Measurements from ENCODE around the gene HECA. TPM values are rescaled to one million over a fixed set of nuclear protein-coding genes. Genes with fewer than 3 reads are reported as not detected.
"Not testable (repeated sequence)": the region's sequence is repeated elsewhere in the genome, so short reads cannot be mapped to it uniquely, and the experiment has no call there.

The HECA gene
- total RNA-seq, 1 experiment from 2014 or later = 10.7 TPM

DNA sequence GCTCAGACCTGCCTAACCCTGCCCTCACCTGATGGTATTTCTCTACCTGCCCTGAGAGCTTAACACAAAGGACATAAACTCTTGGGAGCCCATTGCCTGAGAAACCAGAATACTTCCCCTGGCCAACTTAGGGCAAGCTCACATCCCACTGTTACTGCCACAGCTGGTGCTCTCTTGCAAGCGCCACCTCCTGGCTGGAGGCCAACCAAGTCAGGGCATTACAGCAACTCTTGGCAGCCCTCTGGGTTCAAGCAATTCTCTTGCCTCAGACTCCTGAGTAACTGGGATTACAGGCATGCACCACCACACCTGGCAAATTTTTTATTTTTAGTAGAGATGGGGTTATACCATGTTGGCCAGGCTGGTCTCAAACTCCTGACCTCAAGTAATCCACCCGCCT, 70.1 kb downstream of the HECA start:
- H3K27me3 ChIP-seq (ENCODE audit: insufficient read depth, low read length) = no peaks in the 10 kb centered on the region
- no peak overlapping the region for H3K9ac ChIP-seq (ENCODE audit: low read length)
- H4K20me1 ChIP-seq (ENCODE audit: insufficient read depth) = no peaks in the 10 kb centered on the region
- no peak overlapping the region for H2AFZ ChIP-seq (ENCODE audit: low read depth, low read length, poor library complexity, severe bottlenecking)
- H3K9me3 ChIP-seq (ENCODE audit: control insufficient read depth in 1 of 2, insufficient read depth in 1 of 2, low read depth in 1 of 2, low read length in 2 of 2) = no peaks in the 10 kb centered on the region
- H3K4me2 ChIP-seq (ENCODE audit: low read length) = no peak overlapping the region
- no peaks in the 10 kb centered on the region for H3K9me2 ChIP-seq (ENCODE audit: insufficient read depth)
- POLR2A ChIA-PET = no interaction called here
- CTCF ChIA-PET = no interaction called here
- no peak overlapping the region for H3K27ac ChIP-seq (ENCODE audit: low read depth, low read length)
- DNase-seq (ENCODE audit: low read depth, low spot score) = no peak
- no peak for ATAC-seq
- no TSS peak for BruUV-seq (replicated peaks)
- H3K4me1 ChIP-seq (ENCODE audit: control insufficient read depth in 1 of 2, insufficient read depth in 2 of 2, low read length in 2 of 2) = no peaks in the 10 kb centered on the region
- H3K79me2 ChIP-seq (ENCODE audit: insufficient read depth, low read length) = no peaks in the 10 kb centered on the region
- RAD21 ChIA-PET (ENCODE audit: low non-redundant PET in 1 of 2, low total read pairs in 2 of 2, uncharacterized antibody in 2 of 2, unreplicated experiment in 2 of 2) = no interaction called here
- no peaks in the 10 kb centered on the region for H3K36me3 ChIP-seq (ENCODE audit: control insufficient read depth in 1 of 2, insufficient read depth in 2 of 2, low read length in 2 of 2)
- no peak overlapping the region for H3K4me3 ChIP-seq (replicated peaks in 1 of 2; ENCODE audit: low read depth in 1 of 2, low read length in 2 of 2)
- TF ChIP-seq SIN3A (IDR thresholded peaks at IDR 0.05; ENCODE audit: low read depth) (no peak), CBX3 (IDR thresholded peaks at IDR 0.05; ENCODE audit: low read depth) (no peak), RAD21 (IDR thresholded peaks at IDR 0.05; ENCODE audit: low read depth) (no peak), EGR1 (IDR thresholded peaks at IDR 0.05; ENCODE audit: low read depth) (no peak), CTCF (IDR thresholded peaks at IDR 0.05 in 2 of 3, conservative IDR thresholded peaks at IDR 0.05 in 1 of 3; ENCODE audit: borderline replicate concordance in 1 of 3, insufficient read depth in 1 of 3, low read depth in 2 of 3, low read length in 2 of 3) (no peak)
- intact Hi-C loops (cut with micrococcal nuclease) = no loop called here

DNA sequence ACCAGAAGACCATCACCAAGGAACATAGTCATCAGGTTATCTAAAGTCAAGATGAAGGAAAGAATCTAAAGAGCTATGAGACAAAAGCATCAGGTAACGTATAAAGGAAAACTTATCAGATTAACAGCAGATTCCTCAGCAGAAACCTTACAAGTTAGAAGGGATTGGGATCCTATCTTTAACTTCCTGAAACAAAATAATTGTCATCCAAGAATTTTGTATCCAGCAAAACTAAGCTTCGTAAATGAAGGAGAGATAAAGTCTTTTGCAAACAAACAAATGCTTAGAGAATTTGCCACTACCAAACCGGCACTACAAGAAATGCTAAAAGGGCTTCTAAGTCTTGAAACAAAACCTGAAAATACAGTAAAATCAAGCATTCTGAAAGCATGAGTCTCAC, 71.0 kb downstream of the HECA start:
- POLR2A ChIA-PET = no interaction called here
- H3K36me3 ChIP-seq (ENCODE audit: control insufficient read depth in 1 of 2, insufficient read depth in 2 of 2, low read length in 2 of 2) = no peaks in the 10 kb centered on the region
- no peak overlapping the region for H2AFZ ChIP-seq (ENCODE audit: low read depth, low read length, poor library complexity, severe bottlenecking)
- no peaks in the 10 kb centered on the region for H3K9me3 ChIP-seq (ENCODE audit: control insufficient read depth in 1 of 2, insufficient read depth in 1 of 2, low read depth in 1 of 2, low read length in 2 of 2)
- no peak overlapping the region for H3K9ac ChIP-seq (ENCODE audit: low read length)
- H3K27me3 ChIP-seq (ENCODE audit: insufficient read depth, low read length) = no peaks in the 10 kb centered on the region
- ATAC-seq (no peak), DNase-seq (ENCODE audit: low read depth, low spot score) (no peak)
- no peaks in the 10 kb centered on the region for H3K9me2 ChIP-seq (ENCODE audit: insufficient read depth)
- intact Hi-C loops (cut with micrococcal nuclease) = no loop called here
- no peak overlapping the region for H3K27ac ChIP-seq (ENCODE audit: low read depth, low read length)
- H3K79me2 ChIP-seq (ENCODE audit: insufficient read depth, low read length) = no peaks in the 10 kb centered on the region
- no peaks in the 10 kb centered on the region for H4K20me1 ChIP-seq (ENCODE audit: insufficient read depth)
- no TSS peak for BruUV-seq (replicated peaks)
- H3K4me3 ChIP-seq (replicated peaks in 1 of 2; ENCODE audit: low read depth in 1 of 2, low read length in 2 of 2) = no peak overlapping the region
- CTCF ChIA-PET = no interaction called here
- no peaks in the 10 kb centered on the region for H3K4me1 ChIP-seq (ENCODE audit: control insufficient read depth in 1 of 2, insufficient read depth in 2 of 2, low read length in 2 of 2)
- H3K4me2 ChIP-seq (ENCODE audit: low read length) = no peak overlapping the region
- RAD21 ChIA-PET (ENCODE audit: low non-redundant PET in 1 of 2, low total read pairs in 2 of 2, uncharacterized antibody in 2 of 2, unreplicated experiment in 2 of 2) = no interaction called here
- no peak for TF ChIP-seq EGR1 (IDR thresholded peaks at IDR 0.05; ENCODE audit: low read depth)
- TF ChIP-seq YY1 (IDR thresholded peaks at IDR 0.05; ENCODE audit: extremely low read depth, insufficient replicate concordance, low read depth, low read length) = no peak
- TF ChIP-seq MAX (IDR thresholded peaks at IDR 0.05) = no peak
- no peak for TF ChIP-seq SRF (IDR thresholded peaks at IDR 0.05; ENCODE audit: low read depth)
- no peak for TF ChIP-seq SP1 (IDR thresholded peaks at IDR 0.05; ENCODE audit: low read depth)
- TF ChIP-seq CEBPB (IDR thresholded peaks at IDR 0.05; ENCODE audit: low read depth) = no peak
- TF ChIP-seq TCF7L2 (IDR thresholded peaks at IDR 0.05; ENCODE audit: borderline replicate concordance, extremely low read depth, insufficient read depth, insufficient read length) = no peak
- TF ChIP-seq EZH2 (IDR thresholded peaks at IDR 0.05) = no peak
- no peak for TF ChIP-seq POLR2A (IDR thresholded peaks at IDR 0.05; ENCODE audit: borderline replicate concordance, extremely low read depth, insufficient read depth, insufficient read length)
- TF ChIP-seq JUND (IDR thresholded peaks at IDR 0.05) = no peak

DNA sequence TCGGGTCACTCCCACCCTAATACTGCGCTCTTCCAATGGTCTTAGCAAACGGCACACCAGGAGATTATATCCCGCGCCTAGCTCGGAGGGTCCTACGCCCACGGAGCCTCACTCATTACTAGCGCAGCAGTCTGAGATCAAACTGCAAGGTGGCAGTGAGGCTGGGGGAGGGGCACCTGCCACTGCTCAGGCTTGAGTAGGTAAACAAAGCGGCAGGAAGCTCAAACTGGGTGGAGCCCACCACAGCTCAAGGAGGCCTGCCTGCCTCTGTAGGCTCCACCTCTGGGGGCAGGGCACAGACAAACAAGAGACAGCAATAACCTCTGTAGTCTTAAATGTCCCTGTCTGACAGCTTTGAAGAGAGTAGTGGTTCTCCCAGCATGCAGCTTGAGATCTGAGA, 75.9 kb downstream of the HECA start:
- H3K9me3 ChIP-seq (ENCODE audit: control insufficient read depth in 1 of 2, insufficient read depth in 1 of 2, low read depth in 1 of 2, low read length in 2 of 2); H3K4me2 ChIP-seq (ENCODE audit: low read length); H3K79me2 ChIP-seq (ENCODE audit: insufficient read depth, low read length); H3K4me3 ChIP-seq (replicated peaks in 1 of 2; ENCODE audit: low read depth in 1 of 2, low read length in 2 of 2); H3K36me3 ChIP-seq (ENCODE audit: control insufficient read depth in 1 of 2, insufficient read depth in 2 of 2, low read length in 2 of 2); ATAC-seq; POLR2A ChIA-PET; intact Hi-C loops (cut with micrococcal nuclease); DNase-seq (ENCODE audit: low read depth, low spot score); H3K27me3 ChIP-seq (ENCODE audit: insufficient read depth, low read length); H3K9ac ChIP-seq (ENCODE audit: low read length); H3K9me2 ChIP-seq (ENCODE audit: insufficient read depth); H4K20me1 ChIP-seq (ENCODE audit: insufficient read depth); H3K27ac ChIP-seq (ENCODE audit: low read depth, low read length); BruUV-seq (replicated peaks); H3K4me1 ChIP-seq (ENCODE audit: control insufficient read depth in 1 of 2, insufficient read depth in 2 of 2, low read length in 2 of 2); CTCF ChIA-PET; H2AFZ ChIP-seq (ENCODE audit: low read depth, low read length, poor library complexity, severe bottlenecking); RAD21 ChIA-PET (ENCODE audit: low non-redundant PET in 1 of 2, low total read pairs in 2 of 2, uncharacterized antibody in 2 of 2, unreplicated experiment in 2 of 2): not testable (repeated sequence)

Data from HCT116 (cell line).